Retinal pigment epithelial cell (primary cell): Measurements from ENCODE around the gene ARHGAP45.

ENCODE experiments used
- DNase-seq: peaks from one replicate; pipeline ENCODE4 v3.0.0-alpha.2; 2010; ENCODE audit warnings: low read depth
- H3K4me3 ChIP-seq: 2 replicates; pipeline ENCODE4 v1.5.1; 2011; ENCODE audit warnings: mild to moderate bottlenecking, low read length, control low read depth, moderate library complexity
- TF ChIP-seq, protein P1 (sequence below): conservative IDR thresholded peaks from 2 replicates; pipeline ENCODE4 v1.5.1; 2011; ENCODE audit warnings: low read depth, low read length, control low read depth, inconsistent platforms

The ARHGAP45 gene

DNA sequence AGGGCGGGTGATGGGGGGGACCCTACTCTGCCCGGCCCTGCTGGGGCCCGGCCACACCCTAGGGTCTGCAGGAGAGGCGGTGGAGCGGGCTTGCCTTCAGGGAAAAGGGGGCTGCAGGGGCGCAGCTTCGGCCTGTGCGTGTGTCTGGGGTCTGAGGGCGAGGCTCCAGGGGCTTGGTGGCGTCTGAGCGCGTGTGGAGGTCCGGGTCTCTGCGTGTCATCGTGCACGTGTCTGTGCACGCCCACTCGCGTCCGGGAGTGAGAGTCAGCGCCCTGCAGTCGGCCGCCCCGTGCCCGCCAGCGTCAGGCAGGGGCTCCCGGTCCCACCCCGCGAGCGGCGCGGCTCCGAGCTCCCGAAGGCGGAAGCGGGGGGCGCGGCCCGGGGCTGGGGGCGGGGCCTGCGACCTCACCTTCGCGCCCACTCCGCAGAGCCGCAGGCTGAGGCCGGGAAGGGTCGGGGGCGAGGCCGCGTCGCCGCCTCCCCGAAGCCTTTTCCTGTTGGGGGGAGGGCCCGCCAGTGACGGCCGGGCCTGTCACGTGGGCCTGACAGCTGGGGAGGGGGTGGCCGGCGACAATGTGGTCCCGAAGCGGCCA, at the start of gene ARHGAP45:
Gene ARHGAP45, plus strand, starts transcription at position 420 of the 593 bp plus-strand sequence. CDS start 239 bp downstream, outside the sequence.
- DNase-seq: no peak
- TF ChIP-seq, protein P1, sequence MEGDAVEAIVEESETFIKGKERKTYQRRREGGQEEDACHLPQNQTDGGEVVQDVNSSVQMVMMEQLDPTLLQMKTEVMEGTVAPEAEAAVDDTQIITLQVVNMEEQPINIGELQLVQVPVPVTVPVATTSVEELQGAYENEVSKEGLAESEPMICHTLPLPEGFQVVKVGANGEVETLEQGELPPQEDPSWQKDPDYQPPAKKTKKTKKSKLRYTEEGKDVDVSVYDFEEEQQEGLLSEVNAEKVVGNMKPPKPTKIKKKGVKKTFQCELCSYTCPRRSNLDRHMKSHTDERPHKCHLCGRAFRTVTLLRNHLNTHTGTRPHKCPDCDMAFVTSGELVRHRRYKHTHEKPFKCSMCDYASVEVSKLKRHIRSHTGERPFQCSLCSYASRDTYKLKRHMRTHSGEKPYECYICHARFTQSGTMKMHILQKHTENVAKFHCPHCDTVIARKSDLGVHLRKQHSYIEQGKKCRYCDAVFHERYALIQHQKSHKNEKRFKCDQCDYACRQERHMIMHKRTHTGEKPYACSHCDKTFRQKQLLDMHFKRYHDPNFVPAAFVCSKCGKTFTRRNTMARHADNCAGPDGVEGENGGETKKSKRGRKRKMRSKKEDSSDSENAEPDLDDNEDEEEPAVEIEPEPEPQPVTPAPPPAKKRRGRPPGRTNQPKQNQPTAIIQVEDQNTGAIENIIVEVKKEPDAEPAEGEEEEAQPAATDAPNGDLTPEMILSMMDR: no peak
- peak within 1 kb of the TSS; percentile 19 for H3K4me3 ChIP-seq

GRCh38 chr19:1017906-1018305, 49.1 kb upstream of the ARHGAP45 start:
- H3K4me3 ChIP-seq: no peak overlapping the region
- TF ChIP-seq, protein P1: no peak
- DNase-seq: no peak

DNA sequence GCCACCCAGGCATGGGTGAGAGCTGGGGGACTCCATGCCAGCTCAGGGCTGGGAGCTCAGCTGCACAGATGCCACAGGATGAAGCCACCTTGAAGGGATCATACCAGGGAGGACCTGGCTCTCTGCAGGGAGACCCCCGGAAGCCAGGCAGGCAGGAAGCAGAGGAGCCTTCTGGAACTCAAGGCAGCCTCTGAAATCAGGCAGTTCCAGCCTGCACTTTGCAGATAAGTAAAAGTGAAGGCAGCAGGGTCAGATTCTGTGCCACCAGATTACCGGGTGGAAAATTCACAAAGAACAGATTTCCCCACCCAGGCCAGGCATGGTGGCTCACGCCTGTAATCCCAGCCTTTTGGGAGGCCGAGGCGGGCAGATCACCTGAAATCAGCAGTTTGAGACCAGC, 48.6 kb upstream of the ARHGAP45 start:
- H3K4me3 ChIP-seq: no peak overlapping the region
- no peak for DNase-seq
- TF ChIP-seq, protein P1: no peak

- DNase-seq: no peak
- TF ChIP-seq, protein P1: no peak
- peak overlapping the region; percentile 88 for H3K4me3 ChIP-seq
These were observed 47.9 kb upstream of the ARHGAP45 start for GRCh38 chr19:1018932-1019615.

DNA sequence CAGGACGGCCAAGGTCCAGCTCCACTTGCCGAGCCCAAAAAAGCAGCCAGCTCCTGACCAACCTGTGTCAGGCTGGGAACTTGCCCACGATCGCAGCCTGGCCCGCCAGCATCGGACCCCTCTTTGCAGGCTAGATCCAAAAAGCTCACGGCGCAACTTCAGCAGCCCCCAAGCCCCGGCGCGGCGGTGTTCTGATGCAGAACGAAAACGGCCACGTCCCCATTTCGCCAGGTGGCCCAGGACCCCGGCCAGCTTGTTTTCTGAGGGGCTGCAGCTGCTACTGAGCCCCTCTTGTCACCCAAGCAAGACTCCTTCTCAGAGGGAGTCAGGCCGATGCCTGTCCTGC, 47.4 kb upstream of the ARHGAP45 start:
- H3K4me3 ChIP-seq: peak overlapping the region; percentile 88
- DNase-seq: no peak
- TF ChIP-seq, protein P1: no peak

GRCh38 chr19:1019980-1020867, 46.7 kb upstream of the ARHGAP45 start:
- peak overlapping the region; percentile 88 for H3K4me3 ChIP-seq
- TF ChIP-seq, protein P1: no peak
- DNase-seq: no peak
